Aorta (tissue), 5 donors: ENCODE data around the gene USP3. TPM values are rescaled to one million over a fixed set of nuclear protein-coding genes. Genes with fewer than 3 reads are reported as not detected.
"Not testable (repeated sequence)": the region's sequence is repeated elsewhere in the genome, so short reads cannot be mapped to it uniquely, and the experiment has no call there.

ENCODE experiments used
- ATAC-seq: fragments of 200-7000 bp; cut with Tn5 transposase; one replicate; pipeline ENCODE4 v1.9.1; 2022; ENCODE audit warnings: moderate library complexity; ENCODE audit not compliant: low FRiP score
- DNase-seq, 2 donors: peaks; one replicate each; pipeline ENCODE4 v3.0.0-alpha.2; 2020
- H3K27ac ChIP-seq, 2 donors: one replicate each; pipeline ENCODE4 v1.5.1; 2013; ENCODE audit warnings: low read length in 2 of 2, mild to moderate bottlenecking in 2 of 2, moderate library complexity in 2 of 2, control low read depth in 1 of 2, inconsistent platforms in 1 of 2, low read depth in 1 of 2
- H3K27me3 ChIP-seq, 2 donors: one replicate each; pipeline ENCODE4 v1.6.1; 2013; ENCODE audit warnings: control low read depth in 1 of 2, low read length in 1 of 2, mild to moderate bottlenecking in 1 of 2, moderate library complexity in 1 of 2; ENCODE audit not compliant: insufficient read depth in 2 of 2, control insufficient read depth in 1 of 2
- H3K36me3 ChIP-seq, 2 donors: one replicate each; pipeline ENCODE4 v1.6.1; 2013; ENCODE audit warnings: control low read depth in 1 of 2, low read length in 1 of 2, mild to moderate bottlenecking in 1 of 2; ENCODE audit not compliant: insufficient read depth in 2 of 2, control insufficient read depth in 1 of 2
- H3K4me1 ChIP-seq, 2 donors: one replicate each; pipeline ENCODE4 v1.6.1; 2013; ENCODE audit warnings: low read length in 2 of 2, control low read depth in 1 of 2, mild to moderate bottlenecking in 1 of 2, moderate library complexity in 1 of 2; ENCODE audit not compliant: insufficient read depth in 2 of 2, control insufficient read depth in 1 of 2
- H3K4me3 ChIP-seq, 2 donors: one replicate each; pipeline ENCODE4 v1.5.1; 2013; ENCODE audit warnings: low read length in 2 of 2, control low read depth in 1 of 2, mild to moderate bottlenecking in 1 of 2
- H3K9me3 ChIP-seq: one replicate; pipeline ENCODE4 v1.6.1; 2013; ENCODE audit warnings: mild to moderate bottlenecking, low read length; ENCODE audit not compliant: control insufficient read depth
- WGBS, 2 donors: extraction: QIAGEN DNeasy Blood & Tissue Kit; methylation state at CpG; one replicate each; pipeline ENCODE4 v1.1.7; 2013; 5-methylcytosine and 5-hydroxymethylcytosine counted together
- intact Hi-C, 2 donors: fragments of 100-400 bp; cut with DNase I; formaldehyde crosslinking; loops; one replicate each; pipeline versions ENCODE4 v1.14.2 to v1.15.0; 2022
- polyA plus RNA-seq, 2 donors: library from polyadenylated mRNA; stranded (reverse); fragments of 200-250 nt; gene quantifications; one replicate each; pipeline ENCODE4 v1.2.3, GENCODE V29; 2013
- total RNA-seq, 2 donors: library from RNA; stranded (reverse); fragmentation: NEBNext Ultra II Directional; extraction: Animal tissue kit (Norgen Biotek cat#: 25700); gene quantifications; one replicate each; pipeline ENCODE4 v1.2.1, GENCODE V29; 2021
- donor health status: healthy with polysubstance abuse.
- donor health status: Bipolar disorder and iron deficiency.
- donor health status: DM: no; HTN: no; CAD: no.
- donor health status: DM: no; HTN: no; CAD: no.
- donor health status: DM: yes; HTN: yes; CAD: no.

USP3 gene
- total and polyA plus RNA-seq, 4 donors = 16.3 to 60.0 (median 37.9) TPM

GRCh38 chr15:63513271-63513670 lies 8.9 kb downstream of the USP3 start:
- WGBS, 2 donors = 97 to 99% methylated on average over 6 of the region's 6 CpGs
- peaks cover 3 to 6% of the 10 kb centered on the region in 2 donors for H3K4me1 ChIP-seq
- intact Hi-C loops = no loop called here
- H3K27ac ChIP-seq = no peak overlapping the region
- H3K27me3 ChIP-seq = no peaks in the 10 kb centered on the region
- ATAC-seq (no peak), DNase-seq (no peak)
- H3K9me3 ChIP-seq = no peaks in the 10 kb centered on the region
- H3K4me3 ChIP-seq = no peak overlapping the region
- H3K36me3 ChIP-seq = no peaks in the 10 kb centered on the region

- no peak for ATAC-seq
- H3K4me1 ChIP-seq = peaks cover 3 to 6% of the 10 kb centered on the region in 2 donors
- H3K27me3 ChIP-seq = no peaks in the 10 kb centered on the region
- no peaks in the 10 kb centered on the region for H3K36me3 ChIP-seq
- 81 to 87% methylated on average over 3 of the region's 3 CpGs for WGBS, 2 donors
- no peaks in the 10 kb centered on the region for H3K9me3 ChIP-seq
- no peak for DNase-seq
- intact Hi-C loops = no loop called here
- no peak overlapping the region for H3K4me3 ChIP-seq
- no peak overlapping the region for H3K27ac ChIP-seq
These were observed 9.3 kb downstream of the USP3 start for GRCh38 chr15:63513728-63514127.

DNA sequence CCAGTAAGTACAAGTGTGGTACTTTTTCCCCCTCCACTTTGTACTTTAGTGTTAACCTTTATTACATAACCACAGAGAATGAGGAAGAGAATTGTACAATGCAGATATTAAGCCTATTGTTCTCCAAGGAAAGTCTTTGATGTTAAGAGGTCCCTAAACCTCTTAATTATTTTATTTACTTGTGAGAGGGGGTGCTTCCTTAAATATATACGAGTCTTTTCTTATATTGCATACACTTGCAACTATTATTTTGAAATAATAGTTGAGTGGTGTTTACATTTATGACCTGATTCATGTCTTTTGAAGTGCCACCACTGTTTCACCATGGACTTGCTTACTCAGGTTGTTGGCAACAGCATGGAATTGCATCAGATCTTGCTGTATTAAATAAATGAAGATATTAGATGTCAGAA lies 10.1 kb downstream of the USP3 start:
- no peaks in the 10 kb centered on the region for H3K36me3 ChIP-seq
- no peaks in the 10 kb centered on the region for H3K27me3 ChIP-seq
- H3K27ac ChIP-seq = no peak overlapping the region
- no peak overlapping the region for H3K4me3 ChIP-seq
- ATAC-seq (no peak), DNase-seq (no peak)
- WGBS, 2 donors = 83 to 84% methylated on average over 1 of the region's 1 CpG
- intact Hi-C loops = no loop called here
- H3K4me1 ChIP-seq = peaks cover 3 to 6% of the 10 kb centered on the region in 2 donors
- no peaks in the 10 kb centered on the region for H3K9me3 ChIP-seq

DNA sequence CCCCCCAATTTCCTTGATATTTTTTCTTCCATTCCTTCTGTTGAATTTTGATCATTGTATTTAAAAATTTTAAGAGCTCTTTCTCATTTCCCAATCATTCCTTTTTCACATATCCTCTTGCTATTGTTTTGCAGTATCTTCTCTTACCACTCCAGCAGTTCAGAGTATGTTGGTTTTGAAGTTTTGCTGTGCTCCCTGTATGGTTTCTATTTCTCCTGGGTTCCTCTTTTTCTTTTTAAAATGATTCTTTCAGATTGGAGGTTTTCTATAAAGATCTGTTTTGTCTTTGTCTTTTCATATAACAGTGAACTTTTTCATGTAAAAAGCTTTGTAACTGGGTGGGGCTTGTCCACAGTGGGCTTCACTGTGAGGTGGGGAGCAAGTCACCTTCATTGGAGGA lies 12.8 kb downstream of the USP3 start:
- H3K36me3 ChIP-seq = no peaks in the 10 kb centered on the region
- H3K4me1 ChIP-seq = peaks cover 3 to 9% of the 10 kb centered on the region in 2 donors
- no peaks in the 10 kb centered on the region for H3K9me3 ChIP-seq
- intact Hi-C loops = no loop called here
- no peak overlapping the region for H3K27ac ChIP-seq
- H3K27me3 ChIP-seq = no peaks in the 10 kb centered on the region
- DNase-seq = no peak
- no peak for ATAC-seq
- H3K4me3 ChIP-seq = no peak overlapping the region

DNA sequence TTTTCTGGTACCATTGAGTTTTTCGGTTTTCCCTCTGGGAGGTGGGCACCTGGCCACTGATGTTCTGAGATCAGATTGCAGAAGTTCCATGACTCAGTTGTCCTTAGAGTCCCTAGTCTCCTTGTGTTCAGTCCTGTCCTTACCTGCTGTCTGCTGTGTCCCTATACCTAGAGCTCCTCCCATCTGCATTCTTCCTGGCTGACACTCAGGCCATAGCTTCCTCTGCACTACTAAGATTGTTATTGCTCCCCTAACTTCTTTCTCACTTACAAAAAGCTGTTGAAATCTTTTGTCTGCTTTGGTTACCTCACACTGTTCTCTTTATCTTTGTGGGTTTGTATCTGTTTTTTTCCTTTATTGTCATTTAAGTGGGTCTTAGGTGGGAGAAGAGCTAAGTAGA lies 13.2 kb downstream of the USP3 start:
- WGBS, 2 donors = 81 to 88% methylated on average over 1 of the region's 1 CpG
- ATAC-seq (no peak), DNase-seq (no peak)
- H3K9me3 ChIP-seq = no peaks in the 10 kb centered on the region
- H3K27ac ChIP-seq = no peak overlapping the region
- no peaks in the 10 kb centered on the region for H3K36me3 ChIP-seq
- intact Hi-C loops = no loop called here
- no peaks in the 10 kb centered on the region for H3K27me3 ChIP-seq
- H3K4me1 ChIP-seq = peaks cover 3 to 10% of the 10 kb centered on the region in 2 donors
- H3K4me3 ChIP-seq = no peak overlapping the region

GRCh38 chr15:63519041-63519440 lies 14.6 kb downstream of the USP3 start:
- Histone ChIP-seq H3K4me1 (peaks cover 3 to 11% of the 10 kb centered on the region in 2 donors), H3K27ac (no peak overlapping the region), H3K9me3 (no peaks in the 10 kb centered on the region), H3K36me3 (no peaks in the 10 kb centered on the region), H3K27me3 (no peaks in the 10 kb centered on the region), H3K4me3 (no peak overlapping the region)
- WGBS, 2 donors = 93 to 97% methylated on average over 4 of the region's 4 CpGs
- intact Hi-C loops = no loop called here
- DNase-seq = no peak
- no peak for ATAC-seq

DNA sequence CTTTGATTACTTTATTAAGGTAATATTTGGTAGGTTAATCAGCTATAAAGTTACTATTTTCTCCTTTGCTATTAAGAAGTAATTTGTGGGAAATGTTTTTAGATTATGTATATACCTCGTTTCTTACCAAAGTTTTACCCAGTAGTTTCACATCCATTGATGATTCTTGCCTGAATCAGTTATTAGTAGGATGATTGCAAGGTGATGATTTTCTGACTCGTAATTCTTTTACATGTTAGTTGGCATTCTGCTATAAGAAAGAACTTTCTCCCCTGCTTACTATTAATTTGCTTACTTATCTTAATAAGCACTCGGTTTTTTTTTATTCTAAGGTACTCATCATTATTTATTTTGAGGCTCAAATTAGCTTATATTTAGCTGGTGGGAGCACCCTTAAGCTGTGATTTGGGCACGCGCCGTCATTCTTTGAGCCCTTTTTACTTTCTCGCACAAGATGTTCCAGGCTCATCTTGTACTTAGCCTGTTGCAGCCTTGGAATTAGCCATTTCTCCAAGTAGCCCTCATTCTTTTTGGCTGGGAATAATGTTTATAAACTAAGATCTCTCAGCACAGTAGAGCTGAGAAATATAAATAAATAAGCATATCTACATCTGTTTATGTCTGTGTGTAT lies 15.3 kb downstream of the USP3 start:
- Histone ChIP-seq H3K36me3 (no peaks in the 10 kb centered on the region), H3K4me1 (peaks cover 8 to 14% of the 10 kb centered on the region in 2 donors), H3K27me3 (no peaks in the 10 kb centered on the region), H3K27ac (no peak overlapping the region), H3K4me3 (no peak overlapping the region), H3K9me3 (no peaks in the 10 kb centered on the region)
- intact Hi-C loops = no loop called here
- ATAC-seq (no peak), DNase-seq (no peak)
- WGBS, 2 donors = 94 to 95% methylated on average over 7 of the region's 7 CpGs

DNA sequence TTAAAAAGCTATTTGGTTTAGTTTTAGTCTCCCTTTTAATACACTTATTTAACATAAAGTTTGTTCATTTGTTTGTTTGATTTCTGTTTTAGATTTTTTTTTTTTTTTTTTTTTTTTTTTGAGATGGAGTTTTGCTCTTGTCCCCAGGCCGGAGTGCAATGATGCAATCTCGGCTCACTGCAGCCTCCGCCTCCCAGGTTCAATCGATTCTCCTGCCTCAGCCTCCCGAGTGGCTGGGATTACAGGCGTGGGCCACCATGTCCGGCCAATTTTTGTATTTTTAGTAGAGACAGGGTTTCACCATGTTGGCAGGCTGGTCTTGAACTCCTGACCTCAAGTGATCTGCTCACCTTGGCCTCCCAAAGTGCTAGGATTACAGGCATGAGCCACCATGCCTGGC lies 16.1 kb downstream of the USP3 start:
- H3K27ac ChIP-seq, H3K27me3 ChIP-seq, intact Hi-C loops, H3K9me3 ChIP-seq, DNase-seq, ATAC-seq, H3K4me3 ChIP-seq, H3K36me3 ChIP-seq: not testable (repeated sequence)
- WGBS, 2 donors = 96% methylated on average over 7 of the region's 7 CpGs
- peaks cover 11 to 12% of the 10 kb centered on the region in 2 donors for H3K4me1 ChIP-seq

DNA sequence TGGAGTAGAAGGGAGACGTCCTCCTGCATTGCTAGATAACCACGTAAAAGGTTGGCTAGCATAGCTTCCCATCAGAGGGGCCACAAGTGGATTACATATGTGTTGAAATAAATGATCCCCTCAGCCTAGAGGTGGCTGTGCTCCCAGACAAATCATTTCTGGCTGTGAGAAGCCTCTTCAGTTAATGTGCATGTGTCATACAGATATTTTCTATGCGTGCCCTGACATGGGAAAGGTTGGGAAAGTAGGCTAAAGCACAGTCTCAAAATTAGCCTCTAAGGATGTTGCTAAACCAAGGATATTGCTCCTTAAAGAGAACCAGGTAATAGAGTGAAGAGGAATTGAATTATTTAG lies 17.8 kb downstream of the USP3 start:
- ATAC-seq (no peak), DNase-seq (no peak)
- Histone ChIP-seq H3K9me3 (no peaks in the 10 kb centered on the region), H3K4me3 (no peak overlapping the region), H3K36me3 (no peaks in the 10 kb centered on the region), H3K27ac (no peak overlapping the region), H3K4me1 (peaks cover 9 to 12% of the 10 kb centered on the region in 2 donors), H3K27me3 (no peaks in the 10 kb centered on the region)
- intact Hi-C loops = no loop called here
- 59 to 85% methylated on average over 3 of the region's 3 CpGs for WGBS, 2 donors
